Left lung (tissue), 10 donors: Measurements from ENCODE around the gene TAGLN2. TPM values are rescaled to one million over a fixed set of nuclear protein-coding genes. Genes with fewer than 3 reads are reported as not detected.
A peak's percentile ranks its signal among the peaks of the same experiment; 100 is the strongest.

ENCODE experiments used
- ATAC-seq: fragments of 200-7000 bp; cut with Tn5 transposase; one replicate; pipeline ENCODE4 v1.9.1; 2020; ENCODE audit warnings: moderate library complexity
- DNase-seq, 4 donors: peaks; one replicate each; pipeline ENCODE4 v3.0.0-alpha.2; 2013 to 2020
- H3K27ac ChIP-seq, 2 donors: fragments of 200-600 bp; sonication (generic) in 1 of 2; one replicate each; pipeline versions ENCODE4 v1.5.0 to v1.8.0; 2020 to 2021
- H3K27me3 ChIP-seq, 2 donors: fragments of 200-600 bp; sonication (generic) in 1 of 2; one replicate each; pipeline versions ENCODE4 v1.5.0 to v1.8.0; 2020 to 2021
- H3K36me3 ChIP-seq, 2 donors: fragments of 200-600 bp; sonication (generic) in 1 of 2; one replicate each; pipeline versions ENCODE4 v1.5.0 to v1.8.0; 2020 to 2021
- H3K4me1 ChIP-seq, 2 donors: fragments of 200-600 bp; one replicate each; pipeline ENCODE4 v1.8.0; 2021
- H3K4me3 ChIP-seq, 2 donors: fragments of 200-600 bp; sonication (generic) in 1 of 2; one replicate each; pipeline versions ENCODE4 v1.5.0 to v1.8.0; 2020 to 2021; ENCODE audit warnings: mild to moderate bottlenecking in 1 of 2
- H3K9me3 ChIP-seq, 2 donors: fragments of 200-600 bp; sonication (generic) in 1 of 2; one replicate each; pipeline versions ENCODE4 v1.5.0 to v1.8.0; 2020 to 2021
- CTCF ChIP-seq, 2 donors: fragments of 200-600 bp; sonication (generic) in 1 of 2; IDR thresholded peaks; one replicate each; pipeline versions ENCODE4 v1.5.0 to v1.8.0; 2021; ENCODE audit warnings: antibody characterized with exemption in 2 of 2
- intact Hi-C, 2 donors: fragments of 100-400 bp; cut with DNase I; formaldehyde crosslinking; loops; one replicate each; pipeline versions ENCODE4 v1.11.2 to v1.14.2; 2022
- polyA plus RNA-seq, 6 donors: library from polyadenylated mRNA; unstranded; fragments of 120-200 nt; gene quantifications; one replicate each; pipeline ENCODE4 v1.2.1, GENCODE V29; 2013; ENCODE audit not compliant: insufficient read length in 6 of 6
- total RNA-seq, 2 donors: library from RNA; stranded (reverse); fragmentation: NEBNext Ultra II Directional; extraction: Animal tissue kit (Norgen Biotek cat#: 25700); gene quantifications; one replicate each; pipeline ENCODE4 v1.2.1, GENCODE V29; 2021
- donor health status: DM: no; HTN: yes; CAD: no.
- donor health status: DM: no; HTN: no; CAD: no.

Gene TAGLN2
- total and polyA plus RNA-seq, 8 donors, result 301 to 617 (median 349) TPM

- Histone ChIP-seq H3K4me1 (peaks cover 2 to 37% of the 10 kb centered on the region in 2 donors), H3K27ac (peak overlapping the region in 1 of 2 donors; percentile 41), H3K4me3 (no peak overlapping the region), H3K27me3 (no peaks in the 10 kb centered on the region), H3K9me3 (no peaks in the 10 kb centered on the region), H3K36me3 (no peaks in the 10 kb centered on the region)
- no peak for TF ChIP-seq CTCF (IDR thresholded peaks at IDR 0.05)
- intact Hi-C loops, result no loop called here
- ATAC-seq, result peak; percentile 60
- peak in 3 of 4 donors; percentile 52 to 88 (median 81) for DNase-seq
These were observed 43.4 kb downstream of the TAGLN2 start for GRCh38 chr1:159881622-159882526.

- Histone ChIP-seq H3K27me3 (no peaks in the 10 kb centered on the region), H3K36me3 (no peaks in the 10 kb centered on the region), H3K4me3 (no peak overlapping the region), H3K4me1 (peaks cover 2 to 37% of the 10 kb centered on the region in 2 donors), H3K27ac (peak overlapping the region in 1 of 2 donors; percentile 40), H3K9me3 (no peaks in the 10 kb centered on the region)
- TF ChIP-seq CTCF (IDR thresholded peaks at IDR 0.05), result no peak
- ATAC-seq (no peak), DNase-seq (no peak)
- intact Hi-C loops, result no loop called here
These were observed 44.9 kb downstream of the TAGLN2 start for GRCh38 chr1:159880430-159880829.

GRCh38 chr1:159879977-159880376 is 45.3 kb downstream of the TAGLN2 start:
- peak overlapping the region in 1 of 2 donors; percentile 40 for H3K27ac ChIP-seq
- H3K9me3 ChIP-seq, result no peaks in the 10 kb centered on the region
- TF ChIP-seq CTCF (IDR thresholded peaks at IDR 0.05), result no peak
- no peaks in the 10 kb centered on the region for H3K36me3 ChIP-seq
- H3K4me1 ChIP-seq, result peaks cover 2 to 37% of the 10 kb centered on the region in 2 donors
- intact Hi-C loops, result no loop called here
- ATAC-seq (no peak), DNase-seq (no peak)
- H3K4me3 ChIP-seq, result no peak overlapping the region
- H3K27me3 ChIP-seq, result no peaks in the 10 kb centered on the region

- Histone ChIP-seq H3K4me3 (no peak overlapping the region), H3K9me3 (no peaks in the 10 kb centered on the region), H3K27ac (no peak overlapping the region), H3K4me1 (peaks cover 2 to 37% of the 10 kb centered on the region in 2 donors), H3K27me3 (no peaks in the 10 kb centered on the region), H3K36me3 (no peaks in the 10 kb centered on the region)
- intact Hi-C loops, result no loop called here
- ATAC-seq (no peak), DNase-seq (no peak)
- no peak for TF ChIP-seq CTCF (IDR thresholded peaks at IDR 0.05)
These were observed 46.2 kb downstream of the TAGLN2 start for GRCh38 chr1:159879136-159879535.

GRCh38 chr1:159877695-159878444 is 47.4 kb downstream of the TAGLN2 start:
- Histone ChIP-seq H3K27ac (no peak overlapping the region), H3K9me3 (no peaks in the 10 kb centered on the region), H3K36me3 (no peaks in the 10 kb centered on the region), H3K27me3 (no peaks in the 10 kb centered on the region), H3K4me1 (peaks cover 2 to 37% of the 10 kb centered on the region in 2 donors), H3K4me3 (no peak overlapping the region)
- ATAC-seq, result no peak
- intact Hi-C loops, result no loop called here
- no peak for DNase-seq
- TF ChIP-seq CTCF (IDR thresholded peaks at IDR 0.05), result no peak
